NCI-H524 treated with DMSO at 0.1 percent for 48 hours (cell line): Measurements from ENCODE around the gene TMCC3.

Source experiments
- DNase-seq: peaks from one replicate; lab custom pipeline; 2025; lab: John Stamatoyannopoulos, UW

TMCC3 gene

GRCh38 chr12:94599189-94599588, 51.2 kb downstream of the TMCC3 start:
- DNase-seq: no peak

GRCh38 chr12:94597268-94597667, 53.1 kb downstream of the TMCC3 start:
- no peak for DNase-seq

- DNase-seq: no peak
Observed at GRCh38 chr12:94596596-94596995, 53.8 kb downstream of the TMCC3 start.

GRCh38 chr12:94595152-94595551, 55.2 kb downstream of the TMCC3 start:
- DNase-seq: no peak

GRCh38 chr12:94594443-94594825, 55.9 kb downstream of the TMCC3 start:
- no peak for DNase-seq

GRCh38 chr12:94593822-94594442, 56.4 kb downstream of the TMCC3 start:
- DNase-seq: no peak

- DNase-seq: peak; percentile 68
Observed at GRCh38 chr12:94592723-94593122, 57.6 kb downstream of the TMCC3 start.

GRCh38 chr12:94592080-94592479, 58.3 kb downstream of the TMCC3 start:
- no peak for DNase-seq

GRCh38 chr12:94590428-94590827, 59.9 kb downstream of the TMCC3 start:
- no peak for DNase-seq

- no peak for DNase-seq
Observed at GRCh38 chr12:94589591-94590001, 60.8 kb downstream of the TMCC3 start.

GRCh38 chr12:94588346-94588745, 62.0 kb downstream of the TMCC3 start:
- DNase-seq: no peak

- DNase-seq: no peak
Observed at GRCh38 chr12:94587266-94588241, 62.8 kb downstream of the TMCC3 start.

- DNase-seq: no peak
Observed at GRCh38 chr12:94586589-94587259, 63.6 kb downstream of the TMCC3 start.

GRCh38 chr12:94585626-94586025, 64.7 kb downstream of the TMCC3 start:
- no peak for DNase-seq

- no peak for DNase-seq
Observed at GRCh38 chr12:94584377-94584776, 66.0 kb downstream of the TMCC3 start.

- DNase-seq: no peak
Observed at GRCh38 chr12:94582591-94582990, 67.8 kb downstream of the TMCC3 start.

- DNase-seq: no peak
Observed at GRCh38 chr12:94575645-94576403, 74.5 kb downstream of the TMCC3 start.

- DNase-seq: no peak
Observed at GRCh38 chr12:94575024-94575423, 75.3 kb downstream of the TMCC3 start.

GRCh38 chr12:94571556-94571955, 78.8 kb downstream of the TMCC3 start:
- no peak for DNase-seq

GRCh38 chr12:94570161-94570560, 80.2 kb downstream of the TMCC3 start:
- DNase-seq: no peak

GRCh38 chr12:94567761-94568160, 82.6 kb downstream of the TMCC3 start:
- DNase-seq: no peak

- no peak for DNase-seq
Observed at GRCh38 chr12:94566345-94566744, 84.0 kb downstream of the TMCC3 start.
